HG03095 (cell line): Measurements from ENCODE around the gene PPEF1.

Experiments
- ATAC-seq: cut with Tn5 transposase; IDR thresholded peaks from one replicate; pipeline ENCODE4 v1.9.1; 2021; ENCODE audit warnings: moderate library complexity; ENCODE audit not compliant: unreplicated experiment

Gene PPEF1

GRCh38 chrX:18875256-18875878 is 167.9 kb downstream of the PPEF1 start:
- ATAC-seq: no peak

- no peak for ATAC-seq
Observed at GRCh38 chrX:18877469-18877868, 170.0 kb downstream of the PPEF1 start.
